ENCODE measurements around the gene RPF1.

The RPF1 gene

GRCh38 chr1:84497631-84498275 lies 18.7 kb downstream of the RPF1 start:
- no peak overlapping the region for H3K27ac ChIP-seq (ENCODE audit: extremely low read depth, low read depth, low read length)
- H3K9me3 ChIP-seq (ENCODE audit: control insufficient read depth, insufficient read depth, low read depth, low read length): no peaks in the 10 kb centered on the region
- POLR2A ChIA-PET: interaction anchor here (0.7 to 1.1 kb wide), 2 partner anchors 9 to 156 kb away, joined by 3 to 4 read pairs; partner anchors contain the start of genes GNG5 and SPATA1
- H3K4me1 ChIP-seq (ENCODE audit: control insufficient read depth, insufficient read depth, low read length): no peaks in the 10 kb centered on the region
- no peak for TF ChIP-seq ZSCAN4 (tag by site-specific recombination; IDR thresholded peaks at IDR 0.05)
- no peak for TF ChIP-seq ZNF223 (tag by site-specific recombination; IDR thresholded peaks at IDR 0.05)
- TF ChIP-seq ZNF362 (tag by site-specific recombination; IDR thresholded peaks at IDR 0.05): no peak
- TF ChIP-seq ZNF837 (tag by site-specific recombination; IDR thresholded peaks at IDR 0.05): no peak
- TF ChIP-seq, protein P1, sequence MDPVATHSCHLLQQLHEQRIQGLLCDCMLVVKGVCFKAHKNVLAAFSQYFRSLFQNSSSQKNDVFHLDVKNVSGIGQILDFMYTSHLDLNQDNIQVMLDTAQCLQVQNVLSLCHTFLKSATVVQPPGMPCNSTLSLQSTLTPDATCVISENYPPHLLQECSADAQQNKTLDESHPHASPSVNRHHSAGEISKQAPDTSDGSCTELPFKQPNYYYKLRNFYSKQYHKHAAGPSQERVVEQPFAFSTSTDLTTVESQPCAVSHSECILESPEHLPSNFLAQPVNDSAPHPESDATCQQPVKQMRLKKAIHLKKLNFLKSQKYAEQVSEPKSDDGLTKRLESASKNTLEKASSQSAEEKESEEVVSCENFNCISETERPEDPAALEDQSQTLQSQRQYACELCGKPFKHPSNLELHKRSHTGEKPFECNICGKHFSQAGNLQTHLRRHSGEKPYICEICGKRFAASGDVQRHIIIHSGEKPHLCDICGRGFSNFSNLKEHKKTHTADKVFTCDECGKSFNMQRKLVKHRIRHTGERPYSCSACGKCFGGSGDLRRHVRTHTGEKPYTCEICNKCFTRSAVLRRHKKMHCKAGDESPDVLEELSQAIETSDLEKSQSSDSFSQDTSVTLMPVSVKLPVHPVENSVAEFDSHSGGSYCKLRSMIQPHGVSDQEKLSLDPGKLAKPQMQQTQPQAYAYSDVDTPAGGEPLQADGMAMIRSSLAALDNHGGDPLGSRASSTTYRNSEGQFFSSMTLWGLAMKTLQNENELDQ (tag by site-specific recombination; IDR thresholded peaks at IDR 0.05; ENCODE audit: low read depth): no peak
- no peak for TF ChIP-seq ZNF174 (tag by site-specific recombination; IDR thresholded peaks at IDR 0.05)
- no peak for TF ChIP-seq ZBTB44 (tag by site-specific recombination; IDR thresholded peaks at IDR 0.05)
- no peak for TF ChIP-seq SALL2 (tag by site-specific recombination; IDR thresholded peaks at IDR 0.05; ENCODE audit: borderline replicate concordance)
- TF ChIP-seq ZNF510 (tag by site-specific recombination; IDR thresholded peaks at IDR 0.05; ENCODE audit: insufficient replicate concordance): no peak
- TF ChIP-seq PRDM2 (tag by site-specific recombination; IDR thresholded peaks at IDR 0.05; ENCODE audit: borderline replicate concordance): no peak
- no peak overlapping the region for H3K4me3 ChIP-seq (ENCODE audit: low read depth, low read length)
- H3K36me3 ChIP-seq (ENCODE audit: control insufficient read depth in 2 of 2, insufficient read depth in 1 of 2, low read length in 2 of 2): peaks cover 55 to 94% of the 10 kb centered on the region in 2 experiments
- CTCF ChIA-PET: interaction anchor here (0.6 to 0.8 kb wide), 2 partner anchors 15 to 399 kb away, joined by 4 to 5 read pairs; no protein-coding TSS in a partner anchor
